T-helper 22 cell (primary cell): ENCODE results near the gene LMBR1L.

ENCODE experiments used
- DNase-seq: peaks from one replicate; pipeline ENCODE4 v3.0.0-alpha.2; 2020; ENCODE audit warnings: low read depth

The LMBR1L gene

DNA sequence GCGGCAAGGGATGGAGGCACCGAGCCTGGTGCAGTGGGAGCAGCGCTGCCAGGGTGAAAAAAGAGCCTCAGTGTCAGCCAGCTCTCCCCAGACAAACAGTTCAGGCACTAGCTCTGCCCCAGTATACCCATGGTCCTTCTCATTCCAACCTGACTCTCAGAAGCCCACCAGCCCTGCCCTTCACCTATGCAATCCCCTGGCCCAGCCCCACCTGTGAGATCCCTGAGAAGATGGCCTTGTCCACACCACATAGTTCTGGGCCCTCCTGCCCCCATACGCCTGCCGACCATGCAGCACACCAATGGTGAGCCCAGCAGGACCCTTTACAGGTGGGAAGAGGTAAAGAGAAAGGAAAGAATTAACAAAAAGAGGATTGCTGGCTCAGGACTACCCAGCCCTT is 56.6 kb downstream of the LMBR1L start:
- DNase-seq: no peak

DNA sequence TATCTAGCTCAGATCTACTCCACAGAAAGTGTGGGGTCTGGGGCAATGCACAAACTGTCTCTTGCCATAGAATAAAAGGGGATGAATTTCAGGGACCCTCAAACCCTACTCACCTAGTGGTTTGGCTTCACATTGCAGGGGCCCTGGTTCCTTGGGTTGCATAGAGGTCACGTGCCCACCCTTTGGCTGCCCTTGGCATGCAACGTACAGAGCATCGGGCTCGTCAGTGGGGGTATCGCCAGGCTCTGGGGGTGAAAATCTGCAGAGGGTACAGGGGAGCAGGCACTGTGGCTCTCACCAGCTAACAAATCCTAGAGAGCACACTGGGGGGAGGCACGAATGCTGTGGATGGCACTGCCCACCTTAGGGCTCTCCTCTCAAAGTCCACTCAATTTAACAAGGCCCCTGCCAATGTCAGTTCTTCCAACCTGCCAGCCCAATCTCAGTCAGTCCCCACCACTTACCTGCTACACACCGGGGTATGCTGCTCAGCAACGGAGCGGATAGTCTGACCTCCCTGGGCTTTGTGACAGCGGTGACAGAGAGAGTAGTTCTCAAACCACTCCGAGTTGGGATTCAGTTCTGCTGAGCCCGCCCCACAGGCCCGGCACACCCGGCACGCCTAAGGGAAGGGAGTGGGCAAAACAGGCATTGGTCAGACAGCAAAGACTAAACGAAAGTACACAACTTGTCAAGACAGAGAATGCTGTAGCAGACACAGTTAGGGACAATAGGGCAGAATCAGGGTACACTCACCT is 58.0 kb downstream of the LMBR1L start:
- DNase-seq: no peak

GRCh38 chr12:49051777-49052438 is 58.7 kb downstream of the LMBR1L start:
- no peak for DNase-seq

DNA sequence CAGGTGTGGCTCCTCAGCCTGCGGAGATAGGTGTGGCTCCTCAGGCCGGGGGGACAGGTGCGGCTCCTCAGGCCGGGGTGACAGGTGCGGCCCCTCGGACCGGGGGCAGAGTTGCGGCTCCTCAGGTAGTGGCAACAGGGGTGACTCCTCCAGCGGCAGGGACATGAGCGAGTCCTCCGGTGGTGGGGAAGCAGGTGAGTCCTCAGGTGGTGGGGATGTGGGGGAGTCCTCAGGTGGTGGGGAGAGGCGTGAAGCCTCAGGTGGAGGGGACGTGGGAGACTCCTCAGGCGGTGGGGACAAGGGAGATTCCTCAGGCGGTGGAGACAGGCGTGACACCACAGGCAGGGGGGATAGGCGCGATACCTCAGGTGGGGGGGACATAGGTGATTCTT is 59.3 kb downstream of the LMBR1L start:
- no peak for DNase-seq

DNA sequence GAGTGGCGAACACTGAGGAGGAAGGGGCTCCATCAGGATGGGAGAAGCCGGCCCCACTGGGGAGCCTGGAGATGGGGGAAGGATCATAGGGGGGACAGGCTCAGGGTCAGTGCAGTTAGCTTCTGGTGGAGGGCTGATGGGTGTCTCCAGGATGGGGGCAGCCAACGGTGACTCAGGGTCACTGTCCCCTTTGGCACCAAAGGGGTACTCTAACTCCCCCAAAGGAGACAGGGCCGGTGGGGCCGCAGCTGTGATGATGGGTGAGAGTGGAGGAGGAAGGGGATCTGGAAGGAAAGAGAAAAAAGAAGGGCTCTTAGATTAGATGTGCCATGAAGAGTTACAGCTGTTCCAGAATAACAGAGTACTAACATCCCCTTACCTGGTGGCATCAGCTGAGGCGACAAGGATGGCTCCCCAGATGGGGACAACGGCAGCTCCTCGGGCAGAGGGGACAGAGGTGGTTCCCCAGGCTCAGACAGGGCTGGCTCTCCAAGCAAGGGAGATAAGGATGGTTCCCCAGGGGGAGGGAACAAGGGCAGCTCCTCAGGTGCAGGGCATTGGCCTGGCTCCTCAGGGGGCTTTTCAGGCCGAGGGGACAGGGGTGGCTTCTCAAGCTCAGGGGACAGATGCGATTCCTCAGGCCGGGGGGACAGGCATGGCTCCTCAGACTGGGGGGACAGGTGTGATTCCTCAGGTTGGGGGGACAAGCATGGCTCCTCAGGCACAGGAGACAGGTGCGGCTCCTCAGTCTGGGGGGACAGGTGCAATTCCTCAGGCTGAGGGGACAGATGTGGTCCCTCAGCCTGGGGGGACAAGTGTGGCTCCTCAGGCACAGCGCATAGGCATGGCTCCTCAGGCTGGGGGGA is 59.9 kb downstream of the LMBR1L start:
- DNase-seq: no peak

GRCh38 chr12:49049566-49050224 is 61.0 kb downstream of the LMBR1L start:
- DNase-seq: no peak

DNA sequence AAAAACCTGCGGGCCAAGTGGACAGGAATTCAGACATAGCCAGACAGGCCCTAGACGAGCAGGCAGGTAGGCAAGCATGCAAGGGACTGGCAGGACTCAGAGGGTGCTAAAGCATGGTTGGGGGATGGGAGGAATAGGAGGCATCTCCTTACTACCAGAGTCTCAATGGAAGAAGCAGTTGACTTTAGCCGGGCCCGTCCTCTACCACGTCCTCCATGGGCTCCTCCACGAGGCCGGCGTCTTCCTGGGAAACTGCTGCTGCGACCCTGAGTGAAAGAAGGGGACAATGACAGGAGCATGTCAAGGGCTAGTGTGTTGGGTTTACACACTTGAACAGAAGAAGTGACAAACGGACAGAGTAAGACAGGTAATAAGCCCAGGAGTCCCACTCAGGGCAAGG is 61.7 kb downstream of the LMBR1L start:
- DNase-seq: no peak
